Esophagus squamous epithelium (tissue), 5 donors: ENCODE measurements around the gene ISOC2. TPM values are rescaled to one million over a fixed set of nuclear protein-coding genes. Genes with fewer than 3 reads are reported as not detected.

Experiments used
- DNase-seq: peaks from one replicate; lab custom pipeline; 2025; lab: John Stamatoyannopoulos, UW
- H3K27ac ChIP-seq, 4 donors: fragments of 200-600 bp; sonication (generic); one replicate each; pipeline ENCODE4 v1.5.1; 2016 to 2019; ENCODE audit warnings: mild to moderate bottlenecking in 1 of 4
- H3K27me3 ChIP-seq, 4 donors: fragments of 200-600 bp; sonication (generic); 1 replicate in 3 of 4; 2 replicates in 1 of 4; pipeline versions ENCODE4 v1.5.1 to v1.6.0; 2017 to 2021; ENCODE audit warnings: antibody characterized with exemption in 1 of 4
- H3K36me3 ChIP-seq, 3 donors: fragments of 200-600 bp; sonication (generic); one replicate each; pipeline ENCODE4 v1.5.1; 2016 to 2019
- H3K4me1 ChIP-seq, 3 donors: fragments of 200-600 bp; sonication (generic); one replicate each; pipeline ENCODE4 v1.5.1; 2017 to 2019
- H3K4me3 ChIP-seq, 4 donors: fragments of 200-600 bp; sonication (generic); 1 replicate in 3 of 4; 2 replicates in 1 of 4; pipeline ENCODE4 v1.5.1; 2016 to 2019; ENCODE audit warnings: mild to moderate bottlenecking in 2 of 4, moderate library complexity in 1 of 4
- H3K9me3 ChIP-seq, 3 donors: fragments of 200-600 bp; sonication (generic); one replicate each; pipeline ENCODE4 v1.5.1; 2016 to 2019
- POLR2A ChIP-seq, 4 donors: fragments of 450-650 bp; IDR thresholded peaks; one replicate each; pipeline ENCODE4 v1.6.1; 2017; ENCODE audit warnings: antibody characterized with exemption in 4 of 4, mild to moderate bottlenecking in 4 of 4, moderate library complexity in 3 of 4
- WGBS, 2 donors: methylation state at CpG; one replicate each; pipeline ENCODE4 v1.1.5; 2018; 5-methylcytosine and 5-hydroxymethylcytosine counted together
- intact Hi-C: fragments of 100-400 bp; cut with DNase I; formaldehyde crosslinking; loops from one replicate; pipeline ENCODE4 v1.15.0; 2022
- total RNA-seq, 4 donors: library from RNA; depleted of rRNA; stranded (reverse); fragments of >200 nt; gene quantifications; one replicate each; pipeline ENCODE4 v1.1.0, GENCODE V29; 2016
- TF ChIP-seq, protein P1 (sequence below), 6 experiments: fragments of 450-650 bp in 4 of 6; fragments of 200-600 bp in 2 of 6; sonication (generic) in 2 of 6; IDR thresholded peaks; one replicate each; pipeline ENCODE4 v1.5.1; 2016 to 2019; ENCODE audit warnings: antibody characterized with exemption in 6 of 6, mild to moderate bottlenecking in 4 of 6, moderate library complexity in 4 of 6
- donor health status: DM: yes; HTN: yes; CAD: no.

ISOC2 gene
- total RNA-seq, 4 donors from 2014 or later = 60.5 to 98.1 (median 78.7) TPM

- Histone ChIP-seq H3K4me1 (peaks cover 35 to 53% (median 36%) of the 10 kb centered on the region in 3 donors), H3K9me3 (no peaks in the 10 kb centered on the region), H3K27ac (peak overlapping the region in 3 of 4 donors; percentile 86 to 94 (median 90)), H3K27me3 (peaks cover 0 to under 1% (median 0%) of the 10 kb centered on the region in 4 donors), H3K36me3 (peaks cover 0 to 37% (median 21%) of the 10 kb centered on the region in 3 donors), H3K4me3 (peak overlapping the region in 2 of 4 donors; percentile 61 to 82)
- DNase-seq = no peak
- 74 to 82% methylated on average over 10 to 12 of the region's 46 CpGs for WGBS, 2 donors
- intact Hi-C loops = no loop called here
- TF ChIP-seq POLR2A (IDR thresholded peaks at IDR 0.05) = no peak
- TF ChIP-seq, protein P1, sequence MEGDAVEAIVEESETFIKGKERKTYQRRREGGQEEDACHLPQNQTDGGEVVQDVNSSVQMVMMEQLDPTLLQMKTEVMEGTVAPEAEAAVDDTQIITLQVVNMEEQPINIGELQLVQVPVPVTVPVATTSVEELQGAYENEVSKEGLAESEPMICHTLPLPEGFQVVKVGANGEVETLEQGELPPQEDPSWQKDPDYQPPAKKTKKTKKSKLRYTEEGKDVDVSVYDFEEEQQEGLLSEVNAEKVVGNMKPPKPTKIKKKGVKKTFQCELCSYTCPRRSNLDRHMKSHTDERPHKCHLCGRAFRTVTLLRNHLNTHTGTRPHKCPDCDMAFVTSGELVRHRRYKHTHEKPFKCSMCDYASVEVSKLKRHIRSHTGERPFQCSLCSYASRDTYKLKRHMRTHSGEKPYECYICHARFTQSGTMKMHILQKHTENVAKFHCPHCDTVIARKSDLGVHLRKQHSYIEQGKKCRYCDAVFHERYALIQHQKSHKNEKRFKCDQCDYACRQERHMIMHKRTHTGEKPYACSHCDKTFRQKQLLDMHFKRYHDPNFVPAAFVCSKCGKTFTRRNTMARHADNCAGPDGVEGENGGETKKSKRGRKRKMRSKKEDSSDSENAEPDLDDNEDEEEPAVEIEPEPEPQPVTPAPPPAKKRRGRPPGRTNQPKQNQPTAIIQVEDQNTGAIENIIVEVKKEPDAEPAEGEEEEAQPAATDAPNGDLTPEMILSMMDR (IDR thresholded peaks at IDR 0.05) = no peak
These were observed 22.5 kb upstream of the ISOC2 start for GRCh38 chr19:55483706-55484592.

- Histone ChIP-seq H3K9me3 (no peaks in the 10 kb centered on the region), H3K4me3 (no peak overlapping the region), H3K27ac (no peak overlapping the region), H3K4me1 (peaks cover 38 to 50% (median 38%) of the 10 kb centered on the region in 3 donors), H3K36me3 (peaks cover 0 to 37% (median 21%) of the 10 kb centered on the region in 3 donors), H3K27me3 (no peaks in the 10 kb centered on the region)
- WGBS, 2 donors = 90% methylated on average over 8 of the region's 47 CpGs; no CpG with 5 or more reads in 1 of the 2 donors
- intact Hi-C loops = no loop called here
- no peak for DNase-seq
- TF ChIP-seq, protein P1 (IDR thresholded peaks at IDR 0.05) = no peak
- no peak for TF ChIP-seq POLR2A (IDR thresholded peaks at IDR 0.05)
These were observed 21.7 kb upstream of the ISOC2 start for GRCh38 chr19:55482967-55483705.

DNA sequence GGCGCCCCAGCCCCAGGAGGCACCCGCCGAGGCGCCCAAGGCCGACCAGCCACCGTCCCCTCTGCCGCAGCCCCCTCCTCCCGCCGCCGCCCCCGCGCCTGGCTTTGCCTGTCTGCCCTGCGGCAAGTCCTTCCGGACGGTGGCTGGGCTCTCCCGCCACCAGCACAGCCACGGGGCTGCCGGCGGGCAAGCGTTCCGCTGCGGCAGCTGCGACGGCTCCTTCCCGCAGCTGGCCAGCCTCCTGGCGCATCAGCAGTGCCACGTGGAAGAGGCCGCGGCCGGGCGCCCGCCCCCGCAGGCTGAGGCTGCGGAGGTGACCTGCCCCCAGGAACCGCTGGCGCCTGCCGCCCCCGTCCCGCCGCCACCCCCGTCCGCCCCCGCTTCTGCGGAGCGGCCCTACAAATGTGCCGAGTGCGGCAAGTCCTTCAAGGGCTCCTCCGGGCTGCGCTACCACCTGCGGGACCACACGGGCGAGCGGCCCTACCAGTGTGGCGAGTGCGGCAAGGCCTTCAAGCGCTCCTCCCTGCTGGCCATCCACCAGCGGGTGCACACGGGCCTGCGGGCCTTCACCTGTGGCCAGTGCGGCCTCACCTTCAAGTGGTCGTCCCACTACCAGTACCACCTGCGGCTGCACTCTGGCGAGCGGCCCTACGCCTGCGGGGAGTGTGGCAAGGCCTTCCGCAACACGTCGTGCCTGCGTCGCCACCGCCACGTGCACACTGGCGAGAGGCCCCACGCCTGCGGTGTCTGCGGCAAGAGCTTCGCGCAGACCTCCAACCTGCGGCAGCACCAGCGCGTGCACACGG is 20.9 kb upstream of the ISOC2 start:
- Histone ChIP-seq H3K36me3 (peaks cover 0 to 37% (median 21%) of the 10 kb centered on the region in 3 donors), H3K9me3 (no peaks in the 10 kb centered on the region), H3K4me3 (no peak overlapping the region), H3K27me3 (no peaks in the 10 kb centered on the region), H3K4me1 (peaks cover 38 to 50% (median 45%) of the 10 kb centered on the region in 3 donors), H3K27ac (no peak overlapping the region)
- DNase-seq = no peak
- 93% methylated on average over 3 of the region's 83 CpGs; no CpG with 5 or more reads in 1 of the 2 donors for WGBS, 2 donors
- intact Hi-C loops = no loop called here
- TF ChIP-seq POLR2A (IDR thresholded peaks at IDR 0.05) = no peak
- TF ChIP-seq, protein P1 (IDR thresholded peaks at IDR 0.05) = no peak

DNA sequence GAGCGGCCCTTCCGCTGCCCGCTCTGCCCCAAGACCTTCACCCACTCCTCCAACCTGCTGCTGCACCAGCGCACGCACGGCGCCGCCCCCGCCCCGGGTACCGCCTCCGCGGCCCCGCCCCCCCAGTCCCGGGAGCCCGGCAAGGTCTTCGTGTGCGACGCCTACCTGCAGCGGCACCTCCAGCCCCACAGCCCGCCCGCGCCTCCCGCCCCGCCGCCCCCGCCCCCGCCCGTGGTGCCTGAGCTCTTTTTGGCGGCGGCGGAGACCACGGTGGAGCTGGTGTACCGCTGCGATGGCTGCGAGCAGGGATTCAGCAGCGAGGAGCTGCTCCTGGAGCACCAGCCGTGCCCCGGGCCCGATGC is 20.3 kb upstream of the ISOC2 start:
- Histone ChIP-seq H3K4me1 (peaks cover 33 to 49% (median 41%) of the 10 kb centered on the region in 3 donors), H3K27me3 (no peaks in the 10 kb centered on the region), H3K27ac (no peak overlapping the region), H3K36me3 (peaks cover 0 to 37% (median 21%) of the 10 kb centered on the region in 3 donors), H3K4me3 (no peak overlapping the region), H3K9me3 (no peaks in the 10 kb centered on the region)
- WGBS, 2 donors = 100% methylated on average over 3 of the region's 40 CpGs; no CpG with 5 or more reads in 1 of the 2 donors
- TF ChIP-seq POLR2A (IDR thresholded peaks at IDR 0.05) = no peak
- TF ChIP-seq, protein P1 (IDR thresholded peaks at IDR 0.05) = no peak
- DNase-seq = no peak
- intact Hi-C loops = no loop called here
